Right lobe of liver (tissue), 6 donors: Measurements from ENCODE around the gene SURF6. TPM values are rescaled to one million over a fixed set of nuclear protein-coding genes. Genes with fewer than 3 reads are reported as not detected.
A peak's percentile ranks its signal among the peaks of the same experiment; 100 is the strongest.
"Not testable (repeated sequence)": the region's sequence is repeated elsewhere in the genome, so short reads cannot be mapped to it uniquely, and the experiment has no call there.

ENCODE experiments used
- ATAC-seq, 4 donors: fragments of 200-7000 bp; cut with Tn5 transposase; one replicate each; pipeline ENCODE4 v1.9.1; 2020; ENCODE audit warnings: mild to moderate bottlenecking in 4 of 4, moderate library complexity in 4 of 4
- DNase-seq, 3 donors: peaks; one replicate each; pipeline ENCODE4 v3.0.0-alpha.2; 2020
- H3K27ac ChIP-seq, 3 donors: fragments of 200-600 bp; one replicate each; pipeline ENCODE4 v1.8.0; 2022
- H3K27me3 ChIP-seq, 2 donors: fragments of 200-600 bp; one replicate each; pipeline ENCODE4 v1.8.0; 2022
- H3K36me3 ChIP-seq, 4 donors: fragments of 200-600 bp; sonication (generic) in 1 of 4; one replicate each; pipeline versions ENCODE4 v1.5.1 to v1.8.0; 2017 to 2022; ENCODE audit warnings: control low read depth in 1 of 4
- H3K4me1 ChIP-seq, 4 donors: fragments of 200-600 bp; sonication (generic) in 1 of 4; one replicate each; pipeline versions ENCODE4 v1.5.1 to v1.8.0; 2017 to 2022; ENCODE audit warnings: control low read depth in 1 of 4
- H3K4me3 ChIP-seq, 3 donors: fragments of 200-600 bp; one replicate each; pipeline ENCODE4 v1.8.0; 2022
- H3K9me3 ChIP-seq, 4 donors: fragments of 200-600 bp; sonication (generic) in 1 of 4; one replicate each; pipeline versions ENCODE4 v1.5.1 to v1.8.0; 2017 to 2022; ENCODE audit warnings: control low read depth in 1 of 4
- POLR2A ChIP-seq: fragments of 450-650 bp; IDR thresholded peaks from one replicate; pipeline ENCODE4 v1.6.1; 2017; ENCODE audit warnings: antibody characterized with exemption, mild to moderate bottlenecking
- WGBS: methylation state at CpG from one replicate; pipeline ENCODE4 v1.1.6; 2018; ENCODE audit warnings: low coverage, low lambda C conversion rate; ENCODE audit not compliant: insufficient coverage; ENCODE audit errors: missing lambda C conversion rate; 5-methylcytosine and 5-hydroxymethylcytosine counted together
- intact Hi-C, 2 donors: fragments of 100-400 bp; cut with DNase I; formaldehyde crosslinking; loops; one replicate each; pipeline versions ENCODE4 v1.11.2 to v1.14.1; 2022
- total RNA-seq, 6 experiments: library from RNA; depleted of rRNA in 2 of 6; stranded (reverse); fragments of >200 nt in 2 of 6; fragmentation: NEBNext Ultra II Directional in 3 of 6; extraction: Animal tissue kit (Norgen Biotek cat#: 25700) in 3 of 6; gene quantifications; one replicate each; pipeline versions ENCODE4 v1.1.0 to v1.2.4, GENCODE V29; 2016 to 2023
- TF ChIP-seq, protein P1 (sequence below), 4 donors: fragments of 200-600 bp in 3 of 4; fragments of 450-650 bp in 1 of 4; IDR thresholded peaks; one replicate each; pipeline versions ENCODE4 v1.5.1 to v1.8.0; 2016 to 2022; ENCODE audit warnings: antibody characterized with exemption in 4 of 4, mild to moderate bottlenecking in 2 of 4
- donor health status: DM: no; HTN: yes; CAD: no.
- donor health status: DM: no; HTN: no; CAD: no.
- donor health status: DM: no; HTN: no; CAD: no.
- donor health status: DM: no; HTN: yes; CAD: no.
- donor health status: DM: no; HTN: yes; CAD: no.

The SURF6 gene
- total RNA-seq, 6 experiments from 2014 or later = 5.8 to 8.8 (median 7.6) TPM

DNA sequence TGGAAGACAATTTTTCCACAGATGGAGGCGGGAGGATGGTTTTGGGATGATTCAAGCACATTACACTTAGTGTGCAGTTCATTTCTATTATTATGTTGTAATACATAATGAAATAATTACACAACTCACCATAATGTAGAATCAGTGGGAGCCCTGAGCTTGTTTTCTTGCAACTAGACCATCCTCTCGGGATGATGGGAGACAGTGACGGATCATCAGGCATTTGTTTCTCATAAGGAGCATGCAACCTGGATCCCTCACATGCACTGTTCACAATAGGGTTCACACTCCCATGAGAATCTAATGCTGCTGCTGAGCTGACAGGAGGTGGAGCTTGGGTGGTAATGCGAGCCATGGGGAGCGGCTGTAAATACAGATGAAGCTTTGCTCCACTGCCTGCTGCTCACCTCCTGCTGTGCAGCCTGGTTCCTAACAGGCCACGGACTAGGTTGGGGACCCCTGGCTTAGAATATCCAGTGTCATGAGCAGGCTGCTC is 41.8 kb upstream of the SURF6 start:
- H3K27ac ChIP-seq = no peak overlapping the region
- 47% methylated on average over 3 of the region's 6 CpGs for WGBS
- ATAC-seq (no peak), DNase-seq (no peak)
- H3K9me3 ChIP-seq = no peaks in the 10 kb centered on the region
- H3K27me3 ChIP-seq = no peaks in the 10 kb centered on the region
- H3K36me3 ChIP-seq = peaks cover 0 to 5% (median 2%) of the 10 kb centered on the region in 4 donors
- intact Hi-C loops = no loop called here
- no peak overlapping the region for H3K4me3 ChIP-seq
- TF ChIP-seq POLR2A = no peak
- TF ChIP-seq, protein P1, sequence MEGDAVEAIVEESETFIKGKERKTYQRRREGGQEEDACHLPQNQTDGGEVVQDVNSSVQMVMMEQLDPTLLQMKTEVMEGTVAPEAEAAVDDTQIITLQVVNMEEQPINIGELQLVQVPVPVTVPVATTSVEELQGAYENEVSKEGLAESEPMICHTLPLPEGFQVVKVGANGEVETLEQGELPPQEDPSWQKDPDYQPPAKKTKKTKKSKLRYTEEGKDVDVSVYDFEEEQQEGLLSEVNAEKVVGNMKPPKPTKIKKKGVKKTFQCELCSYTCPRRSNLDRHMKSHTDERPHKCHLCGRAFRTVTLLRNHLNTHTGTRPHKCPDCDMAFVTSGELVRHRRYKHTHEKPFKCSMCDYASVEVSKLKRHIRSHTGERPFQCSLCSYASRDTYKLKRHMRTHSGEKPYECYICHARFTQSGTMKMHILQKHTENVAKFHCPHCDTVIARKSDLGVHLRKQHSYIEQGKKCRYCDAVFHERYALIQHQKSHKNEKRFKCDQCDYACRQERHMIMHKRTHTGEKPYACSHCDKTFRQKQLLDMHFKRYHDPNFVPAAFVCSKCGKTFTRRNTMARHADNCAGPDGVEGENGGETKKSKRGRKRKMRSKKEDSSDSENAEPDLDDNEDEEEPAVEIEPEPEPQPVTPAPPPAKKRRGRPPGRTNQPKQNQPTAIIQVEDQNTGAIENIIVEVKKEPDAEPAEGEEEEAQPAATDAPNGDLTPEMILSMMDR (IDR thresholded peaks at IDR 0.05) = no peak
- H3K4me1 ChIP-seq = peaks cover 0 to 23% (median 7%) of the 10 kb centered on the region in 4 donors

DNA sequence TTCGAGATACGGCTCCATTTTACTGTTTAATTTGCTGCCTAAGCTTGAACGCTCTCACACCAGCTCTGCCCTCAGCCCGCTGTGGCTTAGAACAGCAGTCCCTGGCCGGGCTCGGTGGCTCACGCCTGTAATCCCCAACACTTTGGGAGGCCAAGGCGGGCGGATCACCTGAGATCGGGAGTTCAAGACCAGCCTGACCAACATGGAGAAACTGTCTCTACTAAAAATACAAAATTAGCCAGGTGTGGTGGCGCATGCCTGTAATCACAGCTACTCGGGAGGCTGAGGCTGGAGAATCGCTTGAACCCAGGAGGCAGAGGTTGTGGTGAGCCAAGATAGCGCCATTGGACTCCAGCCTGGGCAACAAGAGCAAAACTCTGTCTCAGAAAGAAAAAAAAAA is 41.3 kb upstream of the SURF6 start:
- H3K36me3 ChIP-seq, ATAC-seq, intact Hi-C loops, H3K4me3 ChIP-seq, H3K27me3 ChIP-seq, H3K9me3 ChIP-seq, DNase-seq, H3K27ac ChIP-seq: not testable (repeated sequence)
- H3K4me1 ChIP-seq = peaks cover 0 to 28% (median 10%) of the 10 kb centered on the region in 4 donors
- 74% methylated on average over 6 of the region's 14 CpGs for WGBS

DNA sequence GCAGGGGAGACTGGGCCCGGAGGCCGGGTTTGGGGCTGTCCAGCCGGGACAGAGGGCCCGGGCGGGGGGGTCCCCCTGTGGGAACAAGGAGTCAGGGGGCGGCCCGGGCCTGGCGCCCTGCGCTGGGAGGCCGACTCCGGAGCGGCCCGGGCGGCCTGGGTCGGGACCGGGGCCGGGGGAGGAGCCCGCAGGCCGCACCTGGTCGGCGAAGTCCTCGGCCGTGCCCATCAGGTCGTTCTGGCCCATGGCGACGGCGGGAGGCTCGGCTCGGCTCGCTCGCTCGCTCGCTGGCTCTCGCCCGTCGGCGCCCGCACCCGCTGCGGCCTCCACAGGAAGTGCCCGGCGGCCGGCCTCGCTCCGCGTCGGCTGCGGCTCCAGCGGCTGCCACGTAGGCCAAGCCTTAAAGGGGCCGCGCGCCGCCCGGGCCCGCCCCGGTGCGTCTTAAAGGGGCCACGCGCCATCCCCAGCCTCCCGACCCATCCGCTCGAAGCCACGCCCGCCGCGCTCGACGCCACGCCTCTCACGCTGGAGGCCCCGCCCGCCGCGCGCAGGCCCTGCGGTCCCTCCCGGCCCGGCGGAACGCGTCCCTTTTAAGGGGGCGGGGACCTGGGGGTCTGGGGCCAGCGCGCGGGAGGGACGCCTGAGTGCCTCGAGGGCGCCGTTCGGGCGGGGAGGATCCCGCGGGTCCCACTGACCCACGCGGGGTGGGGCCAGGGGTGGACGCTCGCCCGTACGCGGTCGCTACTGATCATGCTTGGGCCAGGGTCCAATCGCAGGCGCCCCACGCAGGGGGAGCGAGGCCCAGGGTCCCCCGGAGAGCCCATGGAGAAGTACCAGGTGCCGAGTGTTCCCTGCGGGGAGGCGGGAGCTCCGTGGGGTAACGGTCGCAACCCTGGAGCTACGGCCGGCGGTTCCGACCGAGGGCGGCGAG is 40.0 kb upstream of the SURF6 start, which contains the start of the genes STKLD1 and SURF4:
Gene STKLD1, plus strand, starts transcription at position 643 of the 931 bp plus-strand sequence. Its CDS starts 108 bp downstream, at position 751.
Gene SURF4, minus strand, starts transcription at position 337 of the 931 bp plus-strand sequence. Its CDS starts 91 bp downstream, at position 246.
- H3K27ac ChIP-seq = peak within 1 kb of the TSS; percentile 96 to 99 (median 98)
- H3K27me3 ChIP-seq = no peaks in the 10 kb centered on the region
- H3K4me1 ChIP-seq = peaks cover 0 to 41% (median 19%) of the 10 kb centered on the region in 4 donors
- no CpG with 5 or more reads among the region's 120 CpGs for WGBS
- peak within 1 kb of the TSS; percentile 98 to 99 (median 99) for H3K4me3 ChIP-seq
- ATAC-seq (peak; percentile 92 to 96 (median 94)), DNase-seq (peak; percentile 98)
- no peaks in the 10 kb centered on the region for H3K9me3 ChIP-seq
- peaks cover 0 to 5% (median 2%) of the 10 kb centered on the region in 4 donors for H3K36me3 ChIP-seq
- peak; percentile 96 for TF ChIP-seq POLR2A
- TF ChIP-seq, protein P1 (IDR thresholded peaks at IDR 0.05) = no peak
- intact Hi-C loops = no loop called here

DNA sequence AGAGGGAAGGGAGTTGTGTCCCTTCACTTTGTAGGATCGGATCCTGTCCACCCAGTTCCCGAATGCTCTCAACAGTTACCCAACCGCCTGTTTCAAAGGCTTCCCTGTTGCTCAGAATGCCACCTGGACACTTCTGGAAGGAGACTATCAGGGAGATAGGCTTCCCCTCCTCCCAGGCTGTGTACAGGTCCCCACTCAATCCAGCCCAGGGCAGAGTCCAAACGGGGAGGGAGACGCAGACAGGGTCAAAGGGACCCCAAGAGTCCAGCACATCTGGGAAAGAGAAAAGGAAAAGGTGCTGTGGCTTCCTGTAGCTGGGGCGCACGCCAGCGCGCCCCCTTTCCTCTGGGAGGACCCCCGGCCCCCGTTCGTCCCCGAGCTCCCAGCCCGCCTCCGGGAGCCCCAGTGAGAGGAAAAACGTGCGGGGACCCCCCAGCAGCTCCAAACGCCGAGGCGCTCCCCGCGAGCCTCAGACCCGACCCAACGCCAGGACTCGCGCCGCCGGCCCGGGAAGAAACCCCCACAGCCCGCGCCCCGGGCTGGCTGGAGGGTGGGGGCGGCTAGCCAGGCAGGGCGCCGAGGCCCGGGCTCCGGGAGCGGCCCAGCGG is 39.2 kb upstream of the SURF6 start:
- H3K9me3 ChIP-seq = no peaks in the 10 kb centered on the region
- peak in 2 of 3 donors; percentile 74 to 81 for DNase-seq
- peak overlapping the region; percentile 98 to 99 (median 99) for H3K4me3 ChIP-seq
- peak overlapping the region; percentile 96 to 99 (median 98) for H3K27ac ChIP-seq
- H3K36me3 ChIP-seq = peaks cover 0 to 8% (median 2%) of the 10 kb centered on the region in 4 donors
- intact Hi-C loops = no loop called here
- ATAC-seq = peak; percentile 41 to 59 (median 52)
- 0% methylated on average over 3 of the region's 39 CpGs for WGBS
- H3K27me3 ChIP-seq = no peaks in the 10 kb centered on the region
- TF ChIP-seq POLR2A = peak; percentile 26
- TF ChIP-seq, protein P1 (IDR thresholded peaks at IDR 0.05) = no peak
- H3K4me1 ChIP-seq = peaks cover 0 to 47% (median 23%) of the 10 kb centered on the region in 4 donors
